Right lobe of liver (tissue), 6 donors: ENCODE measurements around the gene PRSS38. TPM values are rescaled to one million over a fixed set of nuclear protein-coding genes. Genes with fewer than 3 reads are reported as not detected.
"Not testable (repeated sequence)": the region's sequence is repeated elsewhere in the genome, so short reads cannot be mapped to it uniquely, and the experiment has no call there.

Source experiments
- ATAC-seq, 4 donors: fragments of 200-7000 bp; cut with Tn5 transposase; one replicate each; pipeline ENCODE4 v1.9.1; 2020; ENCODE audit warnings: mild to moderate bottlenecking in 4 of 4, moderate library complexity in 4 of 4
- DNase-seq, 3 donors: peaks; one replicate each; pipeline ENCODE4 v3.0.0-alpha.2; 2020
- H3K27ac ChIP-seq, 3 donors: fragments of 200-600 bp; one replicate each; pipeline ENCODE4 v1.8.0; 2022
- H3K27me3 ChIP-seq, 2 donors: fragments of 200-600 bp; one replicate each; pipeline ENCODE4 v1.8.0; 2022
- H3K36me3 ChIP-seq, 4 donors: fragments of 200-600 bp; sonication (generic) in 1 of 4; one replicate each; pipeline versions ENCODE4 v1.5.1 to v1.8.0; 2017 to 2022; ENCODE audit warnings: control low read depth in 1 of 4
- H3K4me1 ChIP-seq, 4 donors: fragments of 200-600 bp; sonication (generic) in 1 of 4; one replicate each; pipeline versions ENCODE4 v1.5.1 to v1.8.0; 2017 to 2022; ENCODE audit warnings: control low read depth in 1 of 4
- H3K4me3 ChIP-seq, 3 donors: fragments of 200-600 bp; one replicate each; pipeline ENCODE4 v1.8.0; 2022
- H3K9me3 ChIP-seq, 4 donors: fragments of 200-600 bp; sonication (generic) in 1 of 4; one replicate each; pipeline versions ENCODE4 v1.5.1 to v1.8.0; 2017 to 2022; ENCODE audit warnings: control low read depth in 1 of 4
- CTCF ChIP-seq, 4 donors: fragments of 200-600 bp in 3 of 4; fragments of 450-650 bp in 1 of 4; IDR thresholded peaks; one replicate each; pipeline versions ENCODE4 v1.5.1 to v1.8.0; 2016 to 2022; ENCODE audit warnings: antibody characterized with exemption in 4 of 4, mild to moderate bottlenecking in 2 of 4
- POLR2A ChIP-seq: fragments of 450-650 bp; IDR thresholded peaks from one replicate; pipeline ENCODE4 v1.6.1; 2017; ENCODE audit warnings: antibody characterized with exemption, mild to moderate bottlenecking
- WGBS: methylation state at CpG from one replicate; pipeline ENCODE4 v1.1.6; 2018; ENCODE audit warnings: low coverage, low lambda C conversion rate; ENCODE audit not compliant: insufficient coverage; ENCODE audit errors: missing lambda C conversion rate; 5-methylcytosine and 5-hydroxymethylcytosine counted together
- intact Hi-C, 2 donors: fragments of 100-400 bp; cut with DNase I; formaldehyde crosslinking; loops; one replicate each; pipeline versions ENCODE4 v1.11.2 to v1.14.1; 2022
- total RNA-seq, 6 experiments: library from RNA; depleted of rRNA in 2 of 6; stranded (reverse); fragments of >200 nt in 2 of 6; fragmentation: NEBNext Ultra II Directional in 3 of 6; extraction: Animal tissue kit (Norgen Biotek cat#: 25700) in 3 of 6; gene quantifications; one replicate each; pipeline versions ENCODE4 v1.1.0 to v1.2.4, GENCODE V29; 2016 to 2023
- donor health status: DM: no; HTN: yes; CAD: no.
- donor health status: DM: no; HTN: no; CAD: no.
- donor health status: DM: no; HTN: no; CAD: no.
- donor health status: DM: no; HTN: yes; CAD: no.
- donor health status: DM: no; HTN: yes; CAD: no.

The PRSS38 gene
- total RNA-seq, 6 experiments from 2014 or later = not detected

- H3K4me3 ChIP-seq = no peak overlapping the region
- no peaks in the 10 kb centered on the region for H3K27me3 ChIP-seq
- H3K9me3 ChIP-seq = no peaks in the 10 kb centered on the region
- 83% methylated on average over 3 of the region's 7 CpGs for whole genome bisulfite sequencing
- ATAC-seq (peak in 1 of 4 donors; percentile 31), DNase-seq (no peak)
- no peak for TF ChIP-seq POLR2A
- TF ChIP-seq CTCF (IDR thresholded peaks at IDR 0.05) = no peak
- intact Hi-C loops = no loop called here
- no peaks in the 10 kb centered on the region for H3K4me1 ChIP-seq
- no peaks in the 10 kb centered on the region for H3K36me3 ChIP-seq
- no peak overlapping the region for H3K27ac ChIP-seq
Measured at GRCh38 chr1:227845519-227845918, 30.0 kb downstream of the PRSS38 start.

DNA sequence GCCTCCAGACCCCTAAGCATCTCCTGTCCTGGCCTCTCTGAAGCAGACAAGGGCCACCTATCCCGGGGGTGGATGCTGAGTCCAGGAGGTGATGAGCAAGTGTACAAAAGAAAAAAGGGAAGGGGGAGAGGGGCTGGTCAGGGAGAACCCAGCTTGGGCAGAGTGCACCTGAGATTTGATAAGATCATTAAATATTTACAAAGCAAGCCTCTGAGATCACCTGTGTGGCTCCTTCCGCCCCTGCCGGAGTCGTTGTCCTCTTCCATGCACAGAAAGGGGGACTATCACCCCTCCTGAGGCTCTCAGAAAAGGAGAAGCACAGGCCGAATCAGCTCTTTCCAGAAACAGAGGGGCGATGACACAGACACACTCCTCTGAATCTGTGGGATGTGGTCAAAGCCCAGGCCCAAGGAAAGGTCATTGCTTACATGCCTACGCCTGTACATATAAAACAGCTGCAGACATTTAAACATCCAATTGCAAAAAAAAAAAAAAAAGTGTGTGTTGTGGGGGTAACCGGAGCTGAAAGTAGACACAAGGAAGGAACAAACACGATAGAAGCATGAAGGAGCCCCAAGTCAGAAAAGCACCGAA is 30.9 kb downstream of the PRSS38 start:
- 34% methylated on average over 10 of the region's 10 CpGs for WGBS
- H3K27ac ChIP-seq = no peak overlapping the region
- TF ChIP-seq POLR2A (no peak), CTCF (IDR thresholded peaks at IDR 0.05) (no peak)
- no peaks in the 10 kb centered on the region for H3K9me3 ChIP-seq
- intact Hi-C loops = no loop called here
- no peaks in the 10 kb centered on the region for H3K4me1 ChIP-seq
- no peak overlapping the region for H3K4me3 ChIP-seq
- H3K36me3 ChIP-seq = no peaks in the 10 kb centered on the region
- H3K27me3 ChIP-seq = no peaks in the 10 kb centered on the region
- DNase-seq = no peak
- ATAC-seq = no peak

- H3K27me3 ChIP-seq, ATAC-seq, H3K27ac ChIP-seq, H3K36me3 ChIP-seq, H3K4me3 ChIP-seq, H3K9me3 ChIP-seq, intact Hi-C loops, H3K4me1 ChIP-seq, DNase-seq: not testable (repeated sequence)
- WGBS = 17% methylated on average over 1 of the region's 4 CpGs
Measured at GRCh38 chr1:227847046-227847445, 31.6 kb downstream of the PRSS38 start.

GRCh38 chr1:227848430-227848932 is 33.0 kb downstream of the PRSS38 start:
- Histone ChIP-seq H3K36me3 (no peaks in the 10 kb centered on the region), H3K27ac (no peak overlapping the region), H3K4me1 (no peaks in the 10 kb centered on the region), H3K4me3 (no peak overlapping the region), H3K9me3 (no peaks in the 10 kb centered on the region), H3K27me3 (no peaks in the 10 kb centered on the region)
- ATAC-seq = no peak
- WGBS = 70% methylated on average over 3 of the region's 3 CpGs
- no peak for DNase-seq
- intact Hi-C loops = no loop called here
- no peak for TF ChIP-seq POLR2A
- TF ChIP-seq CTCF (IDR thresholded peaks at IDR 0.05) = no peak

DNA sequence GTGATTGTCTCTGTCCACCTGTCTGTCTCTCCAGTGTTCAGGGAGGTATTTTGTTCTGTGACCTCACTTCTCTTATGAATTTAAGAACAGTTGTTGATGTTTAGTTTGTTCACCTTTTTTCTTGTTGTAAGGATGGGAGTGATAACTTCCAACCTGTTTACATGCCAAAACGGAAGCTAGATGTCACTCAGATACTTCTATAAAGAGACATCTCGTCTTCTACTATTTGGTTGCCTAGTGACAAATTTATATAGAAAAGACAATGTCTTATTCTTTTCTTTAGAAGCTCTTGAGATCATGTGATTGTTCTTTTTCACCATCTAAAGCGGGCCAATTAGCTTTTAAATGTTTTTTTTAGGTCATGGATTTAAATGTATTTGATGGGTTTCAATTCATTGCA is 33.8 kb downstream of the PRSS38 start:
- no peak for ATAC-seq
- Histone ChIP-seq H3K4me3 (no peak overlapping the region), H3K36me3 (no peaks in the 10 kb centered on the region), H3K9me3 (no peaks in the 10 kb centered on the region), H3K4me1 (no peaks in the 10 kb centered on the region), H3K27ac (no peak overlapping the region), H3K27me3 (no peaks in the 10 kb centered on the region)
- TF ChIP-seq POLR2A = no peak
- 23% methylated on average over 3 of the region's 3 CpGs for WGBS
- no peak for DNase-seq
- intact Hi-C loops = no loop called here

GRCh38 chr1:227854189-227854588 is 38.7 kb downstream of the PRSS38 start:
- H3K27ac ChIP-seq = no peak overlapping the region
- no peak overlapping the region for H3K4me3 ChIP-seq
- ATAC-seq (no peak), DNase-seq (no peak)
- no peak for TF ChIP-seq CTCF (IDR thresholded peaks at IDR 0.05)
- no peak for TF ChIP-seq POLR2A
- no peaks in the 10 kb centered on the region for H3K9me3 ChIP-seq
- intact Hi-C loops = no loop called here
- H3K4me1 ChIP-seq = no peaks in the 10 kb centered on the region
- H3K36me3 ChIP-seq = no peaks in the 10 kb centered on the region
- no peaks in the 10 kb centered on the region for H3K27me3 ChIP-seq
